Neural crest cell (in vitro differentiated cells): ENCODE results near the gene BEND4. TPM values are rescaled to one million over a fixed set of nuclear protein-coding genes. Genes with fewer than 3 reads are reported as not detected.

ENCODE experiments used
- DNase-seq: peaks from one replicate; pipeline ENCODE4 v3.0.0; 2021; ENCODE audit warnings: low read depth, mixed read lengths, low spot score
- H3K27ac Mint-ChIP-seq: one replicate; pipeline ENCODE4 v1.8.0; 2021; ENCODE audit warnings: mild to moderate bottlenecking, mixed read lengths; ENCODE audit not compliant: unreplicated experiment
- H3K27me3 Mint-ChIP-seq: 2 replicates; pipeline ENCODE4 v1.8.0; 2021; ENCODE audit warnings: low read depth, mild to moderate bottlenecking, mixed read lengths
- H3K36me3 Mint-ChIP-seq: 2 replicates; pipeline ENCODE4 v1.8.0; 2021; ENCODE audit warnings: low read depth, mild to moderate bottlenecking, mixed read lengths
- H3K4me1 Mint-ChIP-seq: 2 replicates; pipeline ENCODE4 v1.8.0; 2021; ENCODE audit warnings: mixed read lengths
- H3K4me3 Mint-ChIP-seq: one replicate; pipeline ENCODE4 v1.8.0; 2021; ENCODE audit warnings: mild to moderate bottlenecking, mixed read lengths
- H3K9me3 Mint-ChIP-seq: 2 replicates; pipeline ENCODE4 v1.8.0; 2021; ENCODE audit warnings: mixed read lengths
- CTCF ChIP-seq: fragments of 200-600 bp; sonication (generic); conservative IDR thresholded peaks from 2 replicates; pipeline ENCODE4 v1.5.0; 2021; ENCODE audit warnings: antibody characterized with exemption, mild to moderate bottlenecking
- total RNA-seq: library from RNA; stranded (reverse); gene quantifications from 2 replicates; pipeline ENCODE4 v1.2.1, GENCODE V29; 2021

BEND4 gene
- total RNA-seq, 1 donor from 2014 or later = 0.40 TPM

DNA sequence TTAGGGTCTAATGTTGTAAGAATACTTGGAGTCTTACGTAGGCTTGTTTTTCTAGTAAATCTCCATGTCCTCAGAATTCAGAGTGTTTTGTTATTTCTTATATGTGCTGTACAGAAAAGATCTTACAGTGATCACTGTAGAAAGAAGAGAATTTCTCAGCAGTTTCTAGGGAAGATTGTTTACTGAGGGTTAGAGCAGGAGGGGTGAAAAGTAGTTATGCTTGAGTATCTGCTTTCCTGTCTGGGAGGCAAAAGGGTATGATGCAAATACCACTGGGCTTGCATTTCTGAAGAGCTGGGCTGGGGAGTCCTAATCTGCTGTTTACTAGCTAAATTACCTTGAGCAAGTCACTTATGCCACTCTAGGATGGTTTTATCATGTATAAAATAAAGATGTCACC lies 78.2 kb downstream of the BEND4 start:
- Mint-ChIP-seq H3K4me1 (no peaks in the 10 kb centered on the region), H3K27me3 (no peaks in the 10 kb centered on the region), H3K27ac (no peak overlapping the region), H3K4me3 (no peak overlapping the region), H3K9me3 (no peaks in the 10 kb centered on the region), H3K36me3 (peaks cover 3% of the 10 kb centered on the region)
- no peak for DNase-seq
- no peak for TF ChIP-seq CTCF

DNA sequence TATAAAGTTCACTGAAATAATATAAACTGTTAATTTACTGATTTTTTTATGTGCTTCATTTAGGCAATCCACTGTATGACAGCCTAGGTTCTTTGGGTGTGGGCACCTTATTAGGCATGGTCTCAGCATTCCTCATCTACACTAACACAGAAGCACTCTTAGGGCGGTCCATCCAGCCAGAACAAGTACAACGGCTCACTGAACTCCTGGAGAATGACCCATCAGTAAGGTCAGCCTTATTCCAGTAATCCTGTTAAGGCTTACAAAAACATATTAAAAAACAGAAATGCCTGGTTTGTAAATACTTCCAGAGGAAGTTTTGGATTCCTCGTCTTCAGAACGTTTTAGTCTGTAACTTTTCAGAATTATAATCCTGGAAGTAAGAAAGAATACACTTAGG lies 82.0 kb downstream of the BEND4 start:
- H3K27ac Mint-ChIP-seq = no peak overlapping the region

GRCh38 chr4:42067264-42067663 lies 85.2 kb downstream of the BEND4 start:
- no peak overlapping the region for H3K4me3 Mint-ChIP-seq
- H3K27me3 Mint-ChIP-seq = no peaks in the 10 kb centered on the region
- no peak overlapping the region for H3K27ac Mint-ChIP-seq
- TF ChIP-seq CTCF = no peak
- H3K9me3 Mint-ChIP-seq = no peaks in the 10 kb centered on the region
- H3K4me1 Mint-ChIP-seq = no peaks in the 10 kb centered on the region
- peaks cover 2% of the 10 kb centered on the region for H3K36me3 Mint-ChIP-seq
- no peak for DNase-seq

More for the DNA sequence above, 82.0 kb downstream of the BEND4 start:
- H3K27me3 Mint-ChIP-seq = no peaks in the 10 kb centered on the region
- DNase-seq = no peak
- TF ChIP-seq CTCF = no peak
- no peaks in the 10 kb centered on the region for H3K9me3 Mint-ChIP-seq
- H3K4me3 Mint-ChIP-seq = no peak overlapping the region
- no peaks in the 10 kb centered on the region for H3K4me1 Mint-ChIP-seq
- peaks cover 3% of the 10 kb centered on the region for H3K36me3 Mint-ChIP-seq

DNA sequence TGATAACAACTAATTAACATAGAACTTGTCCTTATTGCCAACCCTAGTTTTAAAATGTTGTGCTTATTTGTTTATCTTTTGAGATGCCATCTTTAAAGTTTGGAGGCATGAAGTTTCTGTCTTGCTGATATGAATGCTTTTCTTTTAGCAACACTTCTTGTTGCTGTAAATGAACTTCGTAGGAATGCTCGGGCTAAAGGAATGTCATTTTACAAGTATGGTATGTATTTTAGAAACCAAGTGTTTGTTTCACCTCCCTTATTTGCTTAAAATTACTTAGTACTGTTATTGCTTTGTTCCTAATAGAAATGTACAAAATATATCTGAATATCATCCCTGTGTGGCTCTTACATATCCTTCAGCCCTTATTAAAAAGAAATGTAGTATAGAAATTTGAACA lies 86.1 kb downstream of the BEND4 start:
- Mint-ChIP-seq H3K4me3 (no peak overlapping the region), H3K27me3 (no peaks in the 10 kb centered on the region), H3K4me1 (no peaks in the 10 kb centered on the region), H3K36me3 (peaks cover 2% of the 10 kb centered on the region), H3K9me3 (no peaks in the 10 kb centered on the region), H3K27ac (no peak overlapping the region)
- TF ChIP-seq CTCF = no peak
- no peak for DNase-seq

Other genes starting within 250 kb of the BEND4 start
- 73.9 and 74.7 TPM in 2 replicates for gene TMEM33, start 217.2 kb downstream of the BEND4 start, total RNA-seq
- gene DCAF4L1, start 170.9 kb downstream of the BEND4 start, total RNA-seq = 0.20 and 0.26 TPM in 2 replicates
- gene SLC30A9, start 162.1 kb downstream of the BEND4 start, total RNA-seq = 68.0 and 71.5 TPM in 2 replicates
- gene SHISA3, start 244.8 kb upstream of the BEND4 start, total RNA-seq = 24.2 and 25.4 TPM in 2 replicates